Mesothelial cell of epicardium (in vitro differentiated cells): Measurements from ENCODE around the gene LBH. TPM values are rescaled to one million over a fixed set of nuclear protein-coding genes. Genes with fewer than 3 reads are reported as not detected.

Experiments used
- DNase-seq, 2 experiments: peaks; one replicate each; pipeline ENCODE4 v3.0.0; 2021; ENCODE audit warnings: low spot score in 2 of 2; ENCODE audit not compliant: unreplicated experiment in 2 of 2
- H3K27ac Mint-ChIP-seq: 2 replicates; pipeline ENCODE4 v1.8.0; 2021; ENCODE audit warnings: mixed read lengths
- H3K27me3 Mint-ChIP-seq: 2 replicates; pipeline ENCODE4 v1.8.0; 2021; ENCODE audit warnings: low read depth, mixed read lengths
- H3K36me3 Mint-ChIP-seq: 2 replicates; pipeline ENCODE4 v1.8.0; 2021; ENCODE audit warnings: mixed read lengths
- H3K4me1 Mint-ChIP-seq: 2 replicates; pipeline ENCODE4 v1.8.0; 2021; ENCODE audit warnings: mixed read lengths
- H3K4me3 Mint-ChIP-seq: 2 replicates; pipeline ENCODE4 v1.8.0; 2021; ENCODE audit warnings: mild to moderate bottlenecking, moderate library complexity, mixed read lengths
- H3K9me3 Mint-ChIP-seq: 2 replicates; pipeline ENCODE4 v1.8.0; 2021; ENCODE audit warnings: mixed read lengths
- CTCF ChIP-seq: fragments of 200-600 bp; sonication (generic); IDR thresholded peaks from one replicate; pipeline ENCODE4 v1.5.0; 2021; ENCODE audit warnings: antibody characterized with exemption; ENCODE audit not compliant: unreplicated experiment
- total RNA-seq: library from RNA; stranded (reverse); gene quantifications from 3 replicates; pipeline ENCODE4 v1.2.1, GENCODE V29; 2021

The LBH gene
- total RNA-seq, 1 donor from 2014 or later, result 44.5 TPM

GRCh38 chr2:30298302-30298701 lies 67.0 kb downstream of the LBH start:
- peaks cover 17% of the 10 kb centered on the region for H3K4me1 Mint-ChIP-seq
- no peaks in the 10 kb centered on the region for H3K36me3 Mint-ChIP-seq
- H3K27ac Mint-ChIP-seq, result no peak overlapping the region
- no peak for TF ChIP-seq CTCF
- no peaks in the 10 kb centered on the region for H3K27me3 Mint-ChIP-seq
- H3K4me3 Mint-ChIP-seq, result no peak overlapping the region
- DNase-seq, result no peak
- H3K9me3 Mint-ChIP-seq, result peaks cover 11% of the 10 kb centered on the region

GRCh38 chr2:30300122-30300455 lies 68.8 kb downstream of the LBH start:
- DNase-seq, result no peak
- no peaks in the 10 kb centered on the region for H3K36me3 Mint-ChIP-seq
- no peak for TF ChIP-seq CTCF
- H3K27me3 Mint-ChIP-seq, result no peaks in the 10 kb centered on the region
- H3K27ac Mint-ChIP-seq, result peak overlapping the region; percentile 90
- H3K4me1 Mint-ChIP-seq, result peaks cover 17% of the 10 kb centered on the region
- no peak overlapping the region for H3K4me3 Mint-ChIP-seq
- peaks cover 11% of the 10 kb centered on the region for H3K9me3 Mint-ChIP-seq

- H3K4me1 Mint-ChIP-seq, result peaks cover 17% of the 10 kb centered on the region
- H3K9me3 Mint-ChIP-seq, result peaks cover 11% of the 10 kb centered on the region
Observed at GRCh38 chr2:30300456-30301221, 69.3 kb downstream of the LBH start.

GRCh38 chr2:30301551-30301950 lies 70.2 kb downstream of the LBH start:
- Mint-ChIP-seq H3K36me3 (no peaks in the 10 kb centered on the region), H3K27ac (no peak overlapping the region), H3K9me3 (peaks cover 11% of the 10 kb centered on the region), H3K4me1 (peaks cover 17% of the 10 kb centered on the region), H3K4me3 (no peak overlapping the region), H3K27me3 (no peaks in the 10 kb centered on the region)
- no peak for DNase-seq
- no peak for TF ChIP-seq CTCF

More at GRCh38 chr2:30300456-30301221, 69.3 kb downstream of the LBH start:
- Mint-ChIP-seq H3K4me3 (no peak overlapping the region), H3K36me3 (no peaks in the 10 kb centered on the region), H3K27me3 (no peaks in the 10 kb centered on the region), H3K27ac (peak overlapping the region; percentile 90)
- no peak for TF ChIP-seq CTCF
- no peak for DNase-seq

- Mint-ChIP-seq H3K4me1 (peaks cover 17% of the 10 kb centered on the region), H3K36me3 (no peaks in the 10 kb centered on the region), H3K27ac (no peak overlapping the region), H3K27me3 (no peaks in the 10 kb centered on the region), H3K4me3 (no peak overlapping the region), H3K9me3 (peaks cover 5% of the 10 kb centered on the region)
- DNase-seq, result no peak
- no peak for TF ChIP-seq CTCF
Observed at GRCh38 chr2:30302566-30302965, 71.2 kb downstream of the LBH start.
